Measurements from ENCODE around the gene DNMT3A.

GRCh38 chr2:25340181-25340921 is 1.4 kb downstream of the DNMT3A start:
- TF ChIP-seq CTCF (conservative IDR thresholded peaks at IDR 0.05; ENCODE audit: low read depth, low read length) = no peak
- no peak for TF ChIP-seq EZH2 (IDR thresholded peaks at IDR 0.05; ENCODE audit: low read length, unreplicated experiment)
- no peak for TF ChIP-seq EZH2phosphoT487 (IDR thresholded peaks at IDR 0.05; ENCODE audit: borderline replicate concordance, low read length)

Data from PC-3 (cell line).